ENCODE results near the gene FHAD1. TPM values are rescaled to one million over a fixed set of nuclear protein-coding genes. Genes with fewer than 3 reads are reported as not detected.

Gene FHAD1
- total and polyA plus RNA-seq, 2 experiments from 2014 or later = 0.13 to 0.68 TPM

GRCh38 chr1:15380601-15381508 lies 133.8 kb downstream of the FHAD1 start:
- TF ChIP-seq CTCF (IDR thresholded peaks at IDR 0.05; ENCODE audit: poor library complexity) (no peak), EZH2 (IDR thresholded peaks at IDR 0.05; ENCODE audit: borderline replicate concordance) (no peak), EZH2phosphoT487 (IDR thresholded peaks at IDR 0.05; ENCODE audit: low read depth, severe bottlenecking, unreplicated experiment) (no peak)
- WGBS (ENCODE audit: low lambda C conversion rate, missing lambda C conversion rate) = 89% methylated on average over 22 of the region's 22 CpGs
- no peak overlapping the region for H2AFZ ChIP-seq
- no peaks in the 10 kb centered on the region for H4K20me1 ChIP-seq (ENCODE audit: insufficient read depth, poor library complexity, severe bottlenecking)
- H3K9me2 ChIP-seq (replicated peaks; ENCODE audit: insufficient read depth) = no peaks in the 10 kb centered on the region
- no peak for DNase-seq (ENCODE audit: low spot score)
- no peaks in the 10 kb centered on the region for H3K79me2 ChIP-seq
- no peak overlapping the region for H3K4me3 ChIP-seq
- no peak overlapping the region for H3K4me2 ChIP-seq
- H3K36me3 ChIP-seq (replicated peaks; ENCODE audit: insufficient read depth, low read depth) = no peaks in the 10 kb centered on the region
- no peaks in the 10 kb centered on the region for H3K4me1 ChIP-seq (ENCODE audit: insufficient read depth)
- peaks cover 12% of the 10 kb centered on the region for H3K27me3 ChIP-seq
- H3K9me3 ChIP-seq (ENCODE audit: low read depth) = no peaks in the 10 kb centered on the region
- no peak overlapping the region for H3K27ac ChIP-seq

DNA sequence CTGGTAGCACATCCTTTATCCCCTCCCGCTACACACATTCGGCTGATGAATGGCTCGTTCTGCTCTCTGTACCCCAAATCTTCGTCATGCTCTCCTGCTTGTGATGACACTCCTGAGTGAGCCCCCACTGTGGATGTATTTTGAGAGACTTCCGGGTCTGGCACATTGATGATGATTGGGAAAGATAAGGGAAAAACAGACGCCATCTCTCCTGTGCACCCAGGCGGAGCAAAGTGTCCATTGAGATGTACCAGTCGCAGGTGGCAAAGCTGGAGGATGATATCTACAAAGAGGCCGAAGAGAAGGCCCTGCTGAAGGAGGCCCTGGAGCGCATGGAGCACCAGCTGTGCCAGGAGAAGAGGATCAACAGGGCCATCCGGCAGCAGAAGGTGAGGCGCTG lies 134.8 kb downstream of the FHAD1 start:
- Histone ChIP-seq H2AFZ (no peak overlapping the region), H3K27ac (no peak overlapping the region), H3K27me3 (peaks cover 15% of the 10 kb centered on the region), H3K9me3 (ENCODE audit: low read depth) (no peaks in the 10 kb centered on the region), H4K20me1 (ENCODE audit: insufficient read depth, poor library complexity, severe bottlenecking) (no peaks in the 10 kb centered on the region), H3K79me2 (no peaks in the 10 kb centered on the region), H3K4me2 (no peak overlapping the region), H3K36me3 (replicated peaks; ENCODE audit: insufficient read depth, low read depth) (no peaks in the 10 kb centered on the region), H3K4me3 (no peak overlapping the region), H3K9me2 (replicated peaks; ENCODE audit: insufficient read depth) (no peaks in the 10 kb centered on the region), H3K4me1 (ENCODE audit: insufficient read depth) (no peaks in the 10 kb centered on the region)
- TF ChIP-seq CTCF (IDR thresholded peaks at IDR 0.05; ENCODE audit: poor library complexity) = no peak
- WGBS (ENCODE audit: low lambda C conversion rate, missing lambda C conversion rate) = 87% methylated on average over 12 of the region's 12 CpGs
- DNase-seq (ENCODE audit: low spot score) = no peak

DNA sequence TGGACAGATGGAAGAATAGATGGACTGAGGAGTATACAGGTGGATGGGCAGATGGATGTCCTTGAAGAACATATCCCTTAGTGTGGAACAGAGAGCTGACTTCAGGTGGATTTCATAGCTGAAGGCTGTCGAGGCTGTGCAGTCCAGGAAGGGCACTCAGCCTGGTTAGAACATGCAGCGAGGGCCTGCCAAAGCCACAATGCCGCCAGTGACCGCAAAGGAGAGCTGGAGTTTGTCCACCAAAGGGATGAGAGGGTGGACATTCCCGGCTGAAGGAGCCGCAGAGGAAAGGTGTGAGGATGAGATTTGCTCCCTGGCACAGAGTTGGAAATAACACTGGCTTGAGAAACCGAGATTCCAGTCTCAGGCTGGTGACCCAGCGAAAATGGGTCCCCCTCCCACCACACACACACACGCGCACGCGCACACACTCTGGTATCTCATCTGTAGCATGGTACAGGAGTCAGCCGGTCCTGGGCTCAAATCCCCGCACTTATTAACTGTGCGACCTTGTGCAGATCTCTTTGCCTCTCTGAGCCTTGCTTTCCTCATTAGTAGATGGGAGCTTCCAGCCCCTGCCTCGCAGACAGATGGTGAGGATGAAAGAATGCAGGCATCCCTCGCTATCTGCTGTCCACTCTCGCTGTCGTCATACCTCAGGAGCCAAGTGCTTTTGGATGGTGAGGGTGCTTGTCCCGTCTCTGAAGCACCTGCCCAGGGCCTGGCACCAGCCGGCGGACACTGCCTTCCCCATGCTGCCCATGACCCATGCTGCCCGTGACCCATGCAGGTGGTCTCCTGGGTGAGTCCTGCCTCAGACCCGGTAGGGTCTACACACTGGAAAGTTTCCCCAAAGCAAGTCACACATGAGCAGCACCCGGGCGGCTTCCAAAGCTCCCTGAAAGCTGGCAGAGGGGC lies 135.8 kb downstream of the FHAD1 start:
- TF ChIP-seq EZH2 (IDR thresholded peaks at IDR 0.05; ENCODE audit: borderline replicate concordance) (no peak), CTCF (IDR thresholded peaks at IDR 0.05; ENCODE audit: poor library complexity) (no peak), EZH2phosphoT487 (IDR thresholded peaks at IDR 0.05; ENCODE audit: low read depth, severe bottlenecking, unreplicated experiment) (no peak)
- H3K36me3 ChIP-seq (replicated peaks; ENCODE audit: insufficient read depth, low read depth) = no peaks in the 10 kb centered on the region
- H3K27ac ChIP-seq = no peak overlapping the region
- no peak overlapping the region for H3K4me3 ChIP-seq
- no peaks in the 10 kb centered on the region for H3K4me1 ChIP-seq (ENCODE audit: insufficient read depth)
- H2AFZ ChIP-seq = no peak overlapping the region
- no peaks in the 10 kb centered on the region for H4K20me1 ChIP-seq (ENCODE audit: insufficient read depth, poor library complexity, severe bottlenecking)
- H3K9me3 ChIP-seq (ENCODE audit: low read depth) = no peaks in the 10 kb centered on the region
- DNase-seq (ENCODE audit: low spot score) = no peak
- H3K9me2 ChIP-seq (replicated peaks; ENCODE audit: insufficient read depth) = no peaks in the 10 kb centered on the region
- H3K79me2 ChIP-seq = no peaks in the 10 kb centered on the region
- WGBS (ENCODE audit: low lambda C conversion rate, missing lambda C conversion rate) = 86% methylated on average over 26 of the region's 26 CpGs
- peaks cover 18% of the 10 kb centered on the region for H3K27me3 ChIP-seq
- H3K4me2 ChIP-seq = no peak overlapping the region

Measured in hepatocyte (in vitro differentiated cells).